ENCODE measurements around the gene TXNDC2. TPM values are rescaled to one million over a fixed set of nuclear protein-coding genes. Genes with fewer than 3 reads are reported as not detected.

Gene TXNDC2
- total and polyA plus RNA-seq, 9 of the 15 experiments (the other 6 are each of a cell fraction or from before 2014, with no cell fraction given), result 1.2 to 4.9 (median 2.3) TPM

GRCh38 chr18:9898792-9899549 lies 13.2 kb downstream of the TXNDC2 start (continued):
- no peak for TF ChIP-seq ZNF431 (CRISPR knock-in tag; IDR thresholded peaks at IDR 0.05)
- TF ChIP-seq, protein P1, sequence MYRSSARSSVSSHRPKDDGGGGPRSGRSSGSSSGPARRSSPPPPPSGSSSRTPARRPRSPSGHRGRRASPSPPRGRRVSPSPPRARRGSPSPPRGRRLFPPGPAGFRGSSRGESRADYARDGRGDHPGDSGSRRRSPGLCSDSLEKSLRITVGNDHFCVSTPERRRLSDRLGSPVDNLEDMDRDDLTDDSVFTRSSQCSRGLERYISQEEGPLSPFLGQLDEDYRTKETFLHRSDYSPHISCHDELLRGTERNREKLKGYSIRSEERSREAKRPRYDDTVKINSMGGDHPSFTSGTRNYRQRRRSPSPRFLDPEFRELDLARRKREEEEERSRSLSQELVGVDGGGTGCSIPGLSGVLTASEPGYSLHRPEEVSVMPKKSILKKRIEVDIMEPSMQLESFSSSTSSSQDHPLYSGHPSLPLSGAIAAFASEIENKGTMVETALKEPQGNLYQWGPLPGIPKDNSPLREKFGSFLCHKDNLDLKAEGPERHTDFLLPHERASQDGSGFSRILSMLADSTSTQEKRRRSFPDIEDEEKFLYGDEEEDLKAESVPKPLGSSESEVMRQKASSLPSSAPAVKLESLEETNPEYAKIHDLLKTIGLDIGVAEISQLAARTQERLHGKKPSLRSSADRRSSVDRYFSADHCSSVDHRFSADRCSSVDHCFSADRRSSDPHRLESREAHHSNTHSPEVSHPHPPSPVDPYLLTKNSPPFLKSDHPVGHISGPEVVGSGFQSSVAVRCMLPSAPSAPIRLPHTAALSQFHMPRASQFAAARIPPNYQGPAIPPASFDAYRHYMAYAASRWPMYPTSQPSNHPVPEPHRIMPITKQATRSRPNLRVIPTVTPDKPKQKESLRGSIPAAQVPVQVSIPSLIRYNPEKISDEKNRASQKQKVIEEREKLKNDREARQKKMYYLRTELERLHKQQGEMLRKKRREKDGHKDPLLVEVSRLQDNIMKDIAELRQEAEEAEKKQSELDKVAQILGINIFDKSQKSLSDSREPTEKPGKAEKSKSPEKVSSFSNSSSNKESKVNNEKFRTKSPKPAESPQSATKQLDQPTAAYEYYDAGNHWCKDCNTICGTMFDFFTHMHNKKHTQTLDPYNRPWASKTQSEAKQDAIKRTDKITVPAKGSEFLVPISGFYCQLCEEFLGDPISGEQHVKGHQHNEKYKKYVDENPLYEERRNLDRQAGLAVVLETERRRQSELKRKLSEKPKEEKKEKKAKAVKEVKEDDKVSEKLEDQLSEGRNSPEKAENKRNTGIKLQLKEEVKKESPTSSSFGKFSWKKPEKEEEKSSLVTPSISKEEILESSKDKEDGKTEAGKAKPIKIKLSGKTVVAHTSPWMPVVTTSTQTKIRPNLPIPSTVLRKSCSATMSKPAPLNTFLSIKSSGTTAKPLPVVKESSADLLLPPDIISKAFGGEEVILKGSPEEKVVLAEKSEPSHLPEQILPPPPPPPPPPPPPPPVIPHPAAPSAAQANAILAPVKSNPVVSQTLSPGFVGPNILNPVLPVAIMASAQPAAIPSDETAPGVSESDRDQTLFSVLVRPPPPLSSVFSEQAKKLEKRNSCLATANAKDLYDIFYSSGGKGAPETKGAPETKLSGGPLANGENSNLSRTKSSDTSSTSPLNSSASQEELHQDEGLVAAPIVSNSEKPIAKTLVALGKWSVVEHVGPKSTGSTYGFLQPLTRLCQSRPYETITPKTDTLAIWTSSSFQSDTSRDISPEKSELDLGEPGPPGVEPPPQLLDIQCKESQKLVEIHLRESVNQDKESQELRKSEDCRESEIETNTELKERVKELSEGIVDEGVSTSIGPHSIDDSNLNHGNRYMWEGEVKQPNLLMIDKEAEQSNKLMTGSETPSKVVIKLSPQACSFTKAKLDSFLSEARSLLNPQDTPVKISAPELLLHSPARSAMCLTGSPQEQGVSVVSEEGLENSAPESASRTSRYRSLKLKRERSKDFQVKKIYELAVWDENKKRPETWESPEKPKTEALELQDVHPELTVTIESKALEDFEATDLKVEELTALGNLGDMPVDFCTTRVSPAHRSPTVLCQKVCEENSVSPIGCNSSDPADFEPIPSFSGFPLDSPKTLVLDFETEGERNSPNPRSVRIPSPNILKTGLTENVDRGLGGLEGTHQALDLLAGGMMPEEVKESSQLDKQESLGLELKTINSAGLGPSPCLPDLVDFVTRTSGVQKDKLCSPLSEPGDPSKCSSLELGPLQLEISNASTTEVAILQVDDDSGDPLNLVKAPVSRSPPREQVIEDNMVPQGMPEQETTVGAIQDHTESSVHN (IDR thresholded peaks at IDR 0.05; ENCODE audit: borderline replicate concordance in 1 of 2, low read depth in 1 of 2), result peak in 1 of 2 experiments; percentile 85; a peak in 2 of 4 replicates
- no peak; the same call in 1 of the 2 replicates for TF ChIP-seq STAT5A (IDR thresholded peaks at IDR 0.05; ENCODE audit: borderline replicate concordance, low read length)
- TF ChIP-seq MCM3 (IDR thresholded peaks at IDR 0.05), result no peak
- peak; percentile 42; the same call in 1 of the 2 replicates for TF ChIP-seq GMEB1 (CRISPR knock-in tag; IDR thresholded peaks at IDR 0.05)
- no peak for TF ChIP-seq LARP7 (IDR thresholded peaks at IDR 0.05)
- no peak for TF ChIP-seq PPARD (CRISPR knock-in tag; IDR thresholded peaks at IDR 0.05)
- no peak for TF ChIP-seq RAD51 (IDR thresholded peaks at IDR 0.05; ENCODE audit: borderline replicate concordance, low read depth)
- peak; percentile 83; the same call in 1 of the 2 replicates for TF ChIP-seq GATAD2B (IDR thresholded peaks at IDR 0.05; ENCODE audit: borderline replicate concordance)
- no peak for TF ChIP-seq PHB (CRISPR knock-in tag; IDR thresholded peaks at IDR 0.05)
- TF ChIP-seq HDAC2 (IDR thresholded peaks at IDR 0.05), result peak; percentile 87; the same call in 1 of the 2 replicates
- TF ChIP-seq HNRNPLL (IDR thresholded peaks at IDR 0.05; ENCODE audit: low read depth, low read length, poor library complexity, severe bottlenecking), result no peak
- no peak for TF ChIP-seq PRMT5 (CRISPR knock-in tag; IDR thresholded peaks at IDR 0.05)
- peak; percentile 72 for TF ChIP-seq CXXC5 (CRISPR knock-in tag; IDR thresholded peaks at IDR 0.05)
- TF ChIP-seq ZBTB17 (CRISPR knock-in tag; IDR thresholded peaks at IDR 0.05), result no peak
- TF ChIP-seq POLR3A (IDR thresholded peaks at IDR 0.05; ENCODE audit: borderline replicate concordance, extremely low read depth, insufficient read depth, insufficient read length), result no peak
- peak; percentile 18; the same call in 1 of the 2 replicates for TF ChIP-seq PHF8 (IDR thresholded peaks at IDR 0.05; ENCODE audit: borderline replicate concordance, low read length)
- no peak; the same call in 1 of the 2 replicates for TF ChIP-seq KLF6 (CRISPR knock-in tag; IDR thresholded peaks at IDR 0.05; ENCODE audit: borderline replicate concordance)
- TF ChIP-seq ZBTB7A (IDR thresholded peaks at IDR 0.05; ENCODE audit: borderline replicate concordance, control insufficient read depth, low read depth, low read length), result no peak

All from K562 (cell line).